Measurements from ENCODE around the gene DNAH6.

DNAH6 gene

DNA sequence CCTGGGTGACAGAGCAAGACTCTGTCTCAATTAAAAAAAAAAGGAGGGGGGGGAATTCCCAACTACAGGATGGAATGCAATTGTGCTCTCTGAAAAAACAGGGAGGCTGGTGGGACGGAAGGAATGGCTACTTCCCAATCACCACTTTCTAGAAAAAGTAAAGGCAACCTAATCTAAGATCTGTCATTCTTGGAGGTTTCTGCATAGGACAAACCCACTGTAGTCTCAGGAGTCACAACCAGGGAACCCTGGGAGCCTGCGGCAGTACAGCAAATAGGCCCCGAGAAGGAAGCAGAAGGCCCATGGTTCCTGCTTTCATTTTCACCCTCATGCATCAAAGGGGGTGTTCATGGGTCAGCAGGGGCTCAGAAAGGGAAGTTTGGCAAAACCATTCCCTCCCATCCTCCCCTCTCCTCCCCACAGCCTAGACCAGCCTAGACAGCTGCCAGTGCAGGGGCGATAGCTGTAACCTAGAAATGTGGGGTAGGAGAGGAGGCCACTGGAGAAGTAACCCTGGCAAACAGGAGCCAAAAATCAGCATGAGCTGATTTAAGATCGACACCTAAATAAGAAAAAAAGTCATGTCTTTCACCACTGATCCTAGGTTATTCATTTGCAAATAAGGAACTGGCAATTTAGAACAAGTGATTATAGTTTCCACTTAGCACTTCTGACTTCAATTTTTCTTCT, 316.6 kb downstream of the DNAH6 start:
- H3K27me3 Mint-ChIP-seq = no peaks in the 10 kb centered on the region

GRCh38 chr2:84833481-84834150, 317.3 kb downstream of the DNAH6 start:
- peak; percentile 17 for ATAC-seq (replicated peaks; ENCODE audit: extremely low read depth, poor library complexity, severe bottlenecking)
- peaks cover 21% of the 10 kb centered on the region for H3K4me1 Mint-ChIP-seq

More for the DNA sequence above, 316.6 kb downstream of the DNAH6 start:
- DNase-seq (ENCODE audit: low spot score in 2 of 2) (no peak), ATAC-seq (replicated peaks; ENCODE audit: extremely low read depth, poor library complexity, severe bottlenecking) (peak; percentile 45)
- H3K4me1 Mint-ChIP-seq = peaks cover 22% of the 10 kb centered on the region
- H3K27ac Mint-ChIP-seq (ENCODE audit: low read depth) = peak overlapping the region; percentile 54
- H3K4me3 Mint-ChIP-seq = peak overlapping the region; percentile 33
- H3K9me3 Mint-ChIP-seq = peaks cover 6% of the 10 kb centered on the region
- H3K36me3 Mint-ChIP-seq (ENCODE audit: insufficient read depth) = peaks cover 1% of the 10 kb centered on the region

DNA sequence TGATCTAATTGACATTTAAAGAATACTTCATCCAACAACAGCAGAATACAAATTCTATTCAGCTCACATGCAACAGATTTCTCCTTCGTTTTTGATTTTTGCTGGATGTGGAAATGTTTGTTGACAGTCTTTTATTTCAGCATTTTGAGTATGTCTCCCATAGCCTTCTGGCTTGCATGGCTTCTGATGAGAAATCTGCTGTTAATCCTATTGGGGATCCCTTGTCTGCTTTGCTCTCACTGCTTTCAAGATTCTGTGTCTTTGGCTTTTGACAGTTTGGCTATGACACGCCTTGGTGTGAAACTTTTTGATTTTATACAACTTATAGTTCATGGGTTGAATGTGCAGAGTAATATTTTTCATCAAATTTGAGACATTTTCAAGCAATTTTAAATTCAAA, 319.9 kb downstream of the DNAH6 start:
- H3K4me1 Mint-ChIP-seq = peaks cover 45% of the 10 kb centered on the region
- peaks cover 6% of the 10 kb centered on the region for H3K9me3 Mint-ChIP-seq
- H3K4me3 Mint-ChIP-seq = no peak overlapping the region
- H3K36me3 Mint-ChIP-seq (ENCODE audit: insufficient read depth) = peaks cover 11% of the 10 kb centered on the region
- no peaks in the 10 kb centered on the region for H3K27me3 Mint-ChIP-seq
- DNase-seq (ENCODE audit: low spot score in 2 of 2) (no peak), ATAC-seq (replicated peaks; ENCODE audit: extremely low read depth, poor library complexity, severe bottlenecking) (no peak)
- H3K27ac Mint-ChIP-seq (ENCODE audit: low read depth) = peak overlapping the region; percentile 39

More at GRCh38 chr2:84833481-84834150, 317.3 kb downstream of the DNAH6 start:
- Mint-ChIP-seq H3K36me3 (ENCODE audit: insufficient read depth) (peaks cover 6% of the 10 kb centered on the region), H3K27me3 (no peaks in the 10 kb centered on the region), H3K27ac (ENCODE audit: low read depth) (peak overlapping the region; percentile 54), H3K9me3 (peaks cover 6% of the 10 kb centered on the region), H3K4me3 (peak overlapping the region; percentile 33)
- no peak for DNase-seq (ENCODE audit: low spot score in 2 of 2)

- H3K4me3 Mint-ChIP-seq = no peak overlapping the region
- H3K27me3 Mint-ChIP-seq = no peaks in the 10 kb centered on the region
- ATAC-seq (replicated peaks; ENCODE audit: extremely low read depth, poor library complexity, severe bottlenecking) = no peak
- peaks cover 54% of the 10 kb centered on the region for H3K4me1 Mint-ChIP-seq
- H3K27ac Mint-ChIP-seq (ENCODE audit: low read depth) = peak overlapping the region; percentile 57
- no peak for DNase-seq (ENCODE audit: low spot score in 2 of 2)
- H3K9me3 Mint-ChIP-seq = peaks cover 6% of the 10 kb centered on the region
- H3K36me3 Mint-ChIP-seq (ENCODE audit: insufficient read depth) = peaks cover 11% of the 10 kb centered on the region
These were observed 322.3 kb downstream of the DNAH6 start for GRCh38 chr2:84838434-84839145.

DNA sequence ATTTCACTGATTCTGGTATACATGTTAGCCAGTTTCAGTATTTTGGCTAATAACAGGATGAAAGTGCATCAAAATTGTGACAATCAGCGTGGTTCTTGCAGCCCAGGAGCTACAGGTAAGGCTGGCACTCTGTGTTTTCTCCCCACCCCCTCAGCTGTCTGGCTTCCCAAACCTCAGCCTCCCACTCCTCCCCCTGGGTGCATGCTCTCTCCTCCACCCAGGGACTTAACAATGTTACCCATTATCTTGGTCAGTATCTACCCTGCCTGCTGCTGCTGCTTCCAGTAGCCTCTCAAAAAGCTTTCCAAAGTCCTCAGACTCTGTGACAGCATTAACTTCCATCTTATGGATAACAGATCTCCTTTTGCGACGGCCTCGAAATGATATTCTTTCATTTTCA, 323.6 kb downstream of the DNAH6 start:
- DNase-seq (ENCODE audit: low spot score in 2 of 2) (no peak), ATAC-seq (replicated peaks; ENCODE audit: extremely low read depth, poor library complexity, severe bottlenecking) (no peak)
- H3K27me3 Mint-ChIP-seq = no peaks in the 10 kb centered on the region
- H3K9me3 Mint-ChIP-seq = peaks cover 6% of the 10 kb centered on the region
- peaks cover 59% of the 10 kb centered on the region for H3K4me1 Mint-ChIP-seq
- H3K36me3 Mint-ChIP-seq (ENCODE audit: insufficient read depth) = peaks cover 11% of the 10 kb centered on the region
- peak overlapping the region; percentile 61 for H3K4me3 Mint-ChIP-seq
- peak overlapping the region; percentile 88 for H3K27ac Mint-ChIP-seq (ENCODE audit: low read depth)

- H3K36me3 Mint-ChIP-seq (ENCODE audit: insufficient read depth) = peaks cover 11% of the 10 kb centered on the region
- peaks cover 62% of the 10 kb centered on the region for H3K4me1 Mint-ChIP-seq
- no peak for ATAC-seq (replicated peaks; ENCODE audit: extremely low read depth, poor library complexity, severe bottlenecking)
- H3K9me3 Mint-ChIP-seq = peaks cover 6% of the 10 kb centered on the region
- DNase-seq (ENCODE audit: low spot score in 2 of 2) = no peak
- H3K27ac Mint-ChIP-seq (ENCODE audit: low read depth) = peak overlapping the region; percentile 88
- H3K27me3 Mint-ChIP-seq = no peaks in the 10 kb centered on the region
- H3K4me3 Mint-ChIP-seq = peak overlapping the region; percentile 61
These were observed 324.0 kb downstream of the DNAH6 start for GRCh38 chr2:84840306-84840705.

GRCh38 chr2:84841577-84841976, 325.3 kb downstream of the DNAH6 start:
- Mint-ChIP-seq H3K36me3 (ENCODE audit: insufficient read depth) (peaks cover 11% of the 10 kb centered on the region), H3K4me1 (peaks cover 75% of the 10 kb centered on the region), H3K9me3 (peaks cover 3% of the 10 kb centered on the region), H3K27ac (ENCODE audit: low read depth) (peak overlapping the region; percentile 88), H3K27me3 (no peaks in the 10 kb centered on the region), H3K4me3 (peak overlapping the region; percentile 61)
- DNase-seq (ENCODE audit: low spot score in 2 of 2) = no peak
- ATAC-seq (replicated peaks; ENCODE audit: extremely low read depth, poor library complexity, severe bottlenecking) = no peak

GRCh38 chr2:84844141-84844540, 327.8 kb downstream of the DNAH6 start:
- ATAC-seq (replicated peaks; ENCODE audit: extremely low read depth, poor library complexity, severe bottlenecking) (no peak), DNase-seq (ENCODE audit: low spot score in 2 of 2) (no peak)
- Mint-ChIP-seq H3K36me3 (ENCODE audit: insufficient read depth) (peaks cover 5% of the 10 kb centered on the region), H3K27ac (ENCODE audit: low read depth) (peak overlapping the region; percentile 94), H3K27me3 (no peaks in the 10 kb centered on the region), H3K9me3 (no peaks in the 10 kb centered on the region), H3K4me3 (peak overlapping the region; percentile 10), H3K4me1 (peaks cover 81% of the 10 kb centered on the region)

- peak overlapping the region; percentile 94 for H3K27ac Mint-ChIP-seq (ENCODE audit: low read depth)
- H3K4me3 Mint-ChIP-seq = peak overlapping the region; percentile 61
- no peaks in the 10 kb centered on the region for H3K27me3 Mint-ChIP-seq
- H3K36me3 Mint-ChIP-seq (ENCODE audit: insufficient read depth) = no peaks in the 10 kb centered on the region
- H3K9me3 Mint-ChIP-seq = no peaks in the 10 kb centered on the region
- ATAC-seq (replicated peaks; ENCODE audit: extremely low read depth, poor library complexity, severe bottlenecking) (peak; percentile 77), DNase-seq (ENCODE audit: low spot score in 2 of 2) (peak in 1 of 2 donors; percentile 31)
- H3K4me1 Mint-ChIP-seq = peaks cover 81% of the 10 kb centered on the region
These were observed 329.9 kb downstream of the DNAH6 start for GRCh38 chr2:84846041-84846663.

DNA sequence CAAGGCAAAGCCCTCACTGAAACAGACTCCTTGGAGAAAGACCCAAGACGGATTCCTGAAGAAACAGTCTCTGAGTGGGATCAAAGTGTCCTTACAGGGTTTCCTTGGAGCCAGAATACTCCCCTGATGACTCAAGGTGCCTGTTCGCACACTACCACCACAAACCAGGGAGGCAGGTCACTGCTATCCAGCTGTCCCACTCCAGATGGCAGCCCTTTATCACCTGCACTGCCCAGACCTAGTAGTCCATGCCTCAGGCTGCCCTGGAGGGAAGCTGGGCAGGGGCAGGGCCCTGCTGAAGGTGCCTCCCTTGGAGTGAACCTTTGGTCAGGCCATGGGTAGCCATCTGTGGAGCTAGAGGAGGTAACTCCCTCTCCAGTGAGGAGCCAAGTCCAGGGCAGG, 330.4 kb downstream of the DNAH6 start:
- H3K4me1 Mint-ChIP-seq = peaks cover 81% of the 10 kb centered on the region
- H3K9me3 Mint-ChIP-seq = no peaks in the 10 kb centered on the region
- DNase-seq (ENCODE audit: low spot score in 2 of 2) = no peak
- H3K27ac Mint-ChIP-seq (ENCODE audit: low read depth) = peak overlapping the region; percentile 94
- peak overlapping the region; percentile 61 for H3K4me3 Mint-ChIP-seq
- ATAC-seq (replicated peaks; ENCODE audit: extremely low read depth, poor library complexity, severe bottlenecking) = no peak
- peaks cover 2% of the 10 kb centered on the region for H3K36me3 Mint-ChIP-seq (ENCODE audit: insufficient read depth)
- no peaks in the 10 kb centered on the region for H3K27me3 Mint-ChIP-seq

DNA sequence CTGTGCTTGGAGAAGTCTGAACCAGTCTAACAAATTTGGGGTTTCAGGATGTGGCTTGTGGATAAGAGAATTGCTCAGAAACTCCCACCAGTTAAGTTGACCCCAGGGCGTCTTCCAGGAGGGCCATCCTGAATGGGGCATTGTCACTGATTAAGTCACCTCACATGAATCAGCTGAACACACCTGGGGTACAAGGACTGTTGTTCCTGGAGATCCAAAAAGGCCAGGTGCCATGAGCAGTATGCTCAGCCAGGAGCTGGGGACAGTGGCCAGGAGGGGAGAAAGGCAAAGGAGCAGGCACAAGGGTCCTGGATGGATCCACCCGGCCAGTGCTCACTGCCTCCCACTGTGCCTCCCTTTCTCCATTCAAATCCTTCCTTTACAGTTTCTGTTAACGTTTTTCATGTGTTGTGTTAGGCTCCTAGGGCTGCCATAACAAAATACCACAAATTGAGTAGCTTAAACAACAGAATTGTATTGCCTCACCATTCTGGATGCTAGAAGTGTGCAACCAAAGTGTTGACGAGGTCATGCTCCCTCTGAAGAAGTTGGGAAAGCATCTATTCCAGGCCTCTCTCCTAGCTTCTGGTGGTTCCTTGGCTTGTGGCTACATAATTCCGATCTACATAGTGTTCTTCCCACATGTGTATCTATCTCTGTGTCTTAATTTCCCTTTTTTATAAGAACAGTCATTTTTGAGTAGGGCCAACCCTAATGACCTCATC, 331.2 kb downstream of the DNAH6 start:
- H3K27ac Mint-ChIP-seq (ENCODE audit: low read depth) = peak overlapping the region; percentile 94
- H3K4me3 Mint-ChIP-seq = peak overlapping the region; percentile 61
- no peaks in the 10 kb centered on the region for H3K27me3 Mint-ChIP-seq
- DNase-seq (ENCODE audit: low spot score in 2 of 2) (no peak), ATAC-seq (replicated peaks; ENCODE audit: extremely low read depth, poor library complexity, severe bottlenecking) (no peak)
- H3K36me3 Mint-ChIP-seq (ENCODE audit: insufficient read depth) = peaks cover 2% of the 10 kb centered on the region
- peaks cover 87% of the 10 kb centered on the region for H3K4me1 Mint-ChIP-seq
- no peaks in the 10 kb centered on the region for H3K9me3 Mint-ChIP-seq

Data from central memory CD8-positive, alpha-beta T cell (primary cell).